Activated T-cell treated with anti-CD3 and anti-CD28 coated beads, Interleukin-2, amount 50 U/mL, for 48 hours (primary cell): ENCODE results near the gene TBXAS1.

Source experiments
- DNase-seq, 2 experiments: peaks; one replicate each; pipeline ENCODE4 v3.0.0-alpha.2; 2020

Gene TBXAS1

DNA sequence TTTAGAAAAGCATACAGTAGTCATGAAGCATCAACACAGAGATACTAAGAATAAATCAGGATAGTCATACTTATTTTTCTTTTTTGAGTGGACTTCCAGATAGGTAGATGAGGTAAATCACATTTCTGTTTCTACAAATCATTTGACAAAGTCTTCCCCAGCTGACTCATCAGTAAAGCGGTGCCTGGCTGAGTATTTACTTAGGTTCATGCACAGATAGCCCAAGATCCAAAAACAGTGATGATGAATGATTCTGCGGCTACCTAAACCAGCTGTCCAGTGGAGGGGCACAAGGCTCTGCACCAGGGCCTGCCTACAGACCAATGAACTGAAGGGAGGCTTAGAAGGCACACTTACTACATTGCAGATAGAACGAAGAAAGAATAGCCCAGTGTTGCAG, 120.6 kb downstream of the TBXAS1 start:
- no peak for DNase-seq

GRCh38 chr7:139950881-139951525, 121.9 kb downstream of the TBXAS1 start:
- DNase-seq: no peak

GRCh38 chr7:139953229-139953628, 124.2 kb downstream of the TBXAS1 start:
- DNase-seq: no peak

- no peak for DNase-seq
Measured at GRCh38 chr7:139955109-139955820, 126.2 kb downstream of the TBXAS1 start.

- DNase-seq: no peak
Measured at GRCh38 chr7:139958599-139959284, 129.7 kb downstream of the TBXAS1 start.

DNA sequence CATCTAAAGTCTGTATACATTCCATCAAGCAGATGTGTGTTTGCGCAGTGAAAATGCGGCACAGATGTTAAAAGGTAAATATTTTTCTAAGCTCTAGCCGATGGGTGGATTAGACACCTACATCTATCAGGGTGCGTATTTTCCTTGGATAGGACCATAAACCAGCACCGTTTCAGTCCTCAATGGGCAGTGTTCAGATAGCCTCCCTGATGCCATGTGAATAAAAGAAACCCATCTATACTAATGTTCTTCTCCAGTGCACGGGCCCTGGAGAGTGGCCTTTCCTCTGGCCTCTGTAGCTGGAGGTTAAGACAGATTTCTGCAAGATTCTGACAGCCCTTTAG, 130.2 kb downstream of the TBXAS1 start:
- no peak for DNase-seq

GRCh38 chr7:139959718-139960117, 130.7 kb downstream of the TBXAS1 start:
- no peak for DNase-seq

DNA sequence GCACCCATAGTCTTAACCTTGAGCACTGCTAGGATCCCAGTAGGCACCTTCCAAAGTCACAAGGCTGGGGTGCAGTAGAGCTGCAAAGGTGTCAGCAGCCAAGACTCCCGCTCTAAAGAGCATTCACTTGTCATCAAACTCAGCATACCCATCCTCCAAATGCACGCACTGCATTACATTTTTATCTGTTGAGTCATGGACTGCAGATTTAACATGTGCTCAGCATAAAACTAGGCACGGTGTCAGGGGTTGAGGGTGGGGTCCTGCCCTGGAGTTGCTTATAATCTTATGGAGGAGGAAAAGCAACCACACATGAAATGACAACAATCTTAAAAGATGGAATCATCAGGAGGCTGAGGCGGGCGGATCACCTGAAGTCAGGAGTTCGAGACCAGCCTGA, 131.1 kb downstream of the TBXAS1 start:
- DNase-seq: no peak

DNA sequence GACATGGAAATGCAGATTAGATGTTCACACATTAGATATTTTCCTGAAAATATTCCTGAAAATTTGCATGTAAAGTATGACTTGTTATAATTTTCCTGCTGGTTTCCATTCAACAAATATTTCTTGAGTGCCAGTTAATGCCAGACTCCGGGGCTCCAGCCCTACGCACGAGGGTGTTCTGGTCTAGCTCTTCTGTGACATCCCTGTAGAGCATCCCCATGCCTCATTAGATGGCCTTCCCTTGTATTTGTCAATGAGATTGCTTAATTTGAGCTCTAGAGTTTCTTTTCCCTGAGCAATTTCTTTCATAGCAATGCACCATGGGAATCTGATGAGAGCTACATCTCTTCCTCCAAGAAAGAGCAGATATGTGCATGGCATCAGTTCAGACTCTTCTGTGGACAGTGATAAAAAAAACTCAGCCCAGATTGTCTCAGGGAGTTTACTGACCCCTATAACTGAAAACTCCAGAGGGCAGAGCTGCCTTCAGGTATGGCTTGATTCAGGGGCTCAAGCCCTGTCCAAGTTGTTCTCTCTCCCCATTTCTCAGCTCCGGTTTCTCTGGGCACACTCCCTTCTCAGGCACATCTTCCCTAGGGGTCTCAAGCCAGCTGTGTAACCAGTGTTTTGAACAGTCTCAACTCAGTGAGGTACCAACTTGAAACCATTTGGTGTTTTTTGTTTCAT, 137.0 kb downstream of the TBXAS1 start:
- no peak for DNase-seq

- no peak for DNase-seq
Measured at GRCh38 chr7:139966949-139967348, 137.9 kb downstream of the TBXAS1 start.

DNA sequence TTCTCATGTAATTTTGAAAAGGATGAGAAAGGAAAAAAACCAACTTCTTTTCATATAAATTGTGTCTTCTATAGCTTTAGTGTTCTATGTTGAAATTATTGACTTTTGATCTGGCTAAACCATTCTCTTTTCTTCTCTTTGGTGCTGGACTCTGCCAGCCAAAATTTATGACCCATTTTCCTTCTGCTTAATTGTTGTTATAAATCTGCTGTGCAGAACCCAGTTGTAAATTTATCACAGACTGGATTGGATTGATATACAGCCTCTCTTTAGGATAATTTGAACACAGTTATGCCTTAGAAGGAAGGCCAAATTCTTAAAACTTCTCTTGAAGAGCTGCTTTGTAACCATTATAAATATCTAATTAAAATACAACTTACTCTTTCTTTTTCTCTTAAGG, 139.9 kb downstream of the TBXAS1 start:
- no peak for DNase-seq

GRCh38 chr7:139972029-139972428, 143.0 kb downstream of the TBXAS1 start:
- DNase-seq: no peak

DNA sequence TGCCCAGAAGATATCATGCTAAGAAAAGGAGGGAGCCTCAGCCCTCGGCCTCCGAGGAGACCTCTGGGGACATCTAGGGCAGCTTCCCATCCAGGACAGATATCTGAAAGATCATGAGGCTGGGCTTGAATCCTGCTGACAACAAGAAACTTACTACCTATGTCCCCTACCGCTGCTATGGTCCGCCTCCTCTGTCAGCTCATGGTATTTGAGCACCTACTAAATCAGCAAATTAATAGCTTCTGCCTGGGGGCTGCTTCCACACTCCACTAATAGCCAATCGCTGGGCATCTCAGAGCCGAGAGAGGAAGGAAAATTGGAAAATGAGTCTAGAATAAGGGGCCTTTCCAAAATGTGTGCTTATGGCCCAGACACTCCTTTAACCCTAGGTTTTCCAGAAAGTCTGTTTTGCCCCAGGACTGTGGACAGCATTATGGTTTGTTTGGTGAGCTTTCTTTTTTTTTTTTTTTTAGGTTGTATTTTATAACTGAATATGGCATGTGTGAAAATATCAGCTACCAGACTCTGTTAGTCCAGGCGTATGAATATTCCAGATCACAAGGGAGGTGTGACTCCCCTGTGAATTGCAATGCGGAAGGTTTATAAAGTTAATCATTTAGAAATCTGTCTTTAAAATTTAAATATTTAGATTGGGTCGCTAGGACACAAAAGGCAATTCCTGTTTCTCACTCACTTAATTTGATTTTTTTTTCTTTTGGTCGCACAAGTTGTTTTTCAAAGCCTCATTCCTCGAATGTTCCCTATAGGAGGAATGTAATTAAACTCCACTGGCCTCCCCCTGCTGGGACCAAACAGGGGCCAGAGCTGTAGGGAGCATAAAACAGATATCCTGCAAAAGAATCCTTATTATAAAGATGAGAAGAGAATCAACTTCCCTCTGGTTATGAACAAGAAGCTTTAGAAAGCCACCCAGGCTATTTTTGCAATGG, 144.3 kb downstream of the TBXAS1 start:
- no peak for DNase-seq

DNA sequence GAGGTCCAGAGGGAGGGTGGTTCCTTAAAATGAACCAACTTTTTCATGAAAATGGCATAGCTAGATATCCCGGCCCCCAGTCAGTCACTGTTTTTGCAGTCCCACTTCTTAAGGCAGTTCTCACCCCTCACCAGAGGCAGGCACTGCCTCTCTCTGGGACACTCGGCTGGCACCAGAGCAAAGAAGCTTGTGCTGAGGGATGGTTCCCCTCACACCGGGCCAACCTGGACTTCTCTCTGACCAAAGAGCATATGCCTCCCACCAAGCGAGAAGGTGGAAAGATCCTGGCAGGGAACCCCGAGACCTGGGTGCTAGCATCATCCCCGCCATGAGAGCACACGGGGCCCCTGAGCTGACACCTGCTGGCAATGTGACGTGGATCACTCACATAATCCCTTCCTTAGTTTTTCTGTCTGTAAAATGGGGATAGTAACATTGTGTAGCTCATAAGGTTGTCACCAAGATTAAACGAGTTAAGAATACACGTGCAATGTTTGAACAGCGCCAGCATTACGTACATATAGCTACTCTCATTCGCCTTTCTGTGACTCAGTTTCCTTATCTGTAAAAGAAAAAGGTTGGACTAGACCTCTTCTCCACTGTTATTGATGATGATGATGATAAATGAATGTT, 145.2 kb downstream of the TBXAS1 start:
- DNase-seq: no peak

DNA sequence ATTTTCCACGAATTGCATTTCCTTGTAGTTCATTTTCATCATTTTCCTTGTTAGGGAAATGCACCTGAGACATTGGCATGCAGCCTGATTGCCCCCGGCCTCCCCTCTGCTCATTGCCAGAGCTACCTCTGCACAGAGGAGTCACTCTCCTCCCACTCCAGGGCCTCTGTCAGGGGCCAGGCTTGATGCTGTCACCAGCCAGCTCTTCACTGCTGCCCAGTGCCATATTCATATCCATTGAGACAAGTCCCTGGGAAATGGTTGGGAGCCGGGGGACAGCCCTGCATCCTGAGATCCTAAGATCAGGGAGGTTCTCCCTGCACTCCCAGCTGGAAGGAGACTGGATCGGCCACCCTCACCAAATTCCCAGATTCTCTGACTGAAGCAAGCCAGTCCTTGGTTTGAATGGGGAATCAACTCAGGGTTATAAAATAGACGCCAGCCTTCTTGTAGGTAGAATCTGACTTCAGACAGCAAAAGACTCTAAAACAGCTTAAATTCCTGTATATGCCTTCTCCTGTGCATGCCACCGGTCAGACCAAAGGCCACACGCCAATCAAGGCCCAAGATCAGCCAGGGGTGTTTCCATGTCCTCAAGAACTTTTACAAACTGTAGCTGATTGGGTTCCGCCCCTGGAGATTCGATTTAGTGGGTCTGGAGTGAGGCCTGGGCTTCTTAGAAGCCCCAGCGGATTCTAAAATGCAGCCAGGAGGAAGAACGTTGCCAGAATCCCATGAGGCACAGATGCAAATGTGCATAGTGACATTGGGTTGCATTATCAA, 147.2 kb downstream of the TBXAS1 start:
- DNase-seq: no peak

GRCh38 chr7:139976838-139977656, 148.0 kb downstream of the TBXAS1 start:
- DNase-seq: no peak

GRCh38 chr7:139981511-139981895, 152.4 kb downstream of the TBXAS1 start:
- no peak for DNase-seq

DNA sequence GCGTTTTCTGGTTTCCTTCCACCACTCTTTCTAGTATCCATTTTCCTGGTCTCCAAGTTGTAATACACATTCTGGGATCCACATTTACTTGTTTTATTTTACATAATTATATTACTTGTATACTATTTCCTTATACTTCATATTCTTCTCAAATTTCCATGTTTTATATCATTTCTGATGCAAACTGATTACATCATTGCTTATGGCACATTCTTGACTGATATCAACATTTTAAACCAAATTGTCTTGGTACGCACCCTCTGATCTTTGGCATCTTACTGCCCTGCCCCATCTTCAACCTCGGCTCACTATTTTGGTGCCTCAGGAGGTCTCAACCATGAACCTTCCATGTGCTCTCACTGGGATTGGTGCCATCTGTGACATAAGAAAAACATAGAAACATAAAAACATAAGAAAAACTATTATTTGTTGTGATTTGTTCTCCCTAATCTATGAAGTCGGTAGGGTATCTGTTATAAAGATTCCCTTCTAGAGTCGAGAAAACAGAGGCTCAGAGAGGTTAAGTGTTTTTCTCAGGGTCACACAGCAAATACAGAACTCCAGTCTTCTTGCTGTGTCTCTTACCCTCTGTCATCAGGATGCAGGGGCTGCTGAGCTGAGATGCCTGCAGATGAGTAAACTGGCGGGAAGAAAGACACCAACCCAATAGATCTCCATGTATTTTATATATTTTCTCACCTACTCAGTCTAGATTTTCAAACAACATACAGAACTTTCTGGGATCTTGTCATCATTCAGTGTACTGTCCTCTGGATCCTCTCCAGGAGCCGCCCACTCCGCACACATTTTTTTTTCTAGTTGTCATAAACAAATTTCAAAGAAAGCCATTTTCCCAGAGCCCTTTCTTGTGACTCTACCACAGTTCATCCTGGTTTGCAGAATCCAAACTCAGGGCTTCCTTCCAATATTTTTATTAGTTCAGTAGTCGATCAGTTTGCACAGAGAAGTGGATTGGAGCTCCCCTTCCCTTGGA, 154.2 kb downstream of the TBXAS1 start:
- no peak for DNase-seq
